RKO (cell line): ENCODE measurements around the gene EMB.
"Not testable (repeated sequence)": the region's sequence is repeated elsewhere in the genome, so short reads cannot be mapped to it uniquely, and the experiment has no call there.

ENCODE experiments used
- DNase-seq: peaks from one replicate; pipeline ENCODE4 v3.0.0-alpha.2; 2016; ENCODE audit warnings: low spot score

EMB gene

DNA sequence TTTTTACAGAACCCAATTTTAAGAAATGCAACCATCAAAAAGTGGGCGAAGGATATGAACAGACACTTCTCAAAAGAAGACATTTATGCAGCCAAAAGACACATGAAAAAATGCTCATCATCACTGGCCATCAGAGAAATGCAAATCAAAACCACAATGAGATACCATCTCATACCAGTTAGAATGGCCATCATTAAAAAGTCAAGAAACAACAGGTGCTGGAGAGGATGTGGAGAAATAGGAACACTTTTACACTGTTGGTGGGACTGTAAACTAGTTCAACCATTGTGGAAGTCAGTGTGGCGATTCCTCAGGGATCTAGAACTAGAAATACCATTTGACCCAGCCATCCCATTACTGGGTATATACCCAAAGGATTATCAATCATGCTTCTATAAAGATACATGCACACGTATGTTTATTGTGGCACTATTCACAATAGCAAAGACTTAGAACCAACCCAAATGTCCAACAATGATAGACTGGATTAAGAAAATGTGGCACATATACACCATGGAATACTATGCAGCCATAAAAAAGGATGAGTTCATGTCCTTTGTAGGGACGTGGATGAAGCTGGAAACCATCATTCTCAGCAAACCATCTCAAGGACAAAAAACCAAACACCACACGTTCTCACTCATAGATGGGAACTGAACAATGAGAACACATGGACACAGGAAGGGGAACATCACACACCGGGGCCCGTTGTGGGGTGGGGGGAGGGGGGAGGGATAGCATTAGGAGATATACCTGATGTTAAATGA, 19.7 kb downstream of the EMB start:
- not testable (repeated sequence) for DNase-seq

GRCh38 chr5:50420343-50420935, 20.6 kb downstream of the EMB start:
- DNase-seq = no peak

DNA sequence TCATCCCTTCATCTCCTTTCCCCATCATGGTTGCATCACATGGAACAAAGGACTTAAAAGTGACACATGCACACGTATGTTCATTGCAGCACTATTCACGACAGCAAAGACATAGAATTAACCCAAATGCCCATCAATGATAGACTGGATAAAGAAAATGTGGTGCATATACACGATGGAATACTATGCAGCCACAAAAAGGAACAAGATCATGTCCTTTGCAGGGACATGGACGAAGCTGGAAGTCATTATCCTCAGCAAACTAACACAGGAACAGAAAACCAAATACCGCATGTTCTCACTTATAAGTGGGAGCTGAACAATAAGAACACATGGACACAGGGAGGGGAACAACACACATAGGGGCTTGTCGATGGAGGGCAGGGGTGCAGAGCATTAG, 21.4 kb downstream of the EMB start:
- DNase-seq = not testable (repeated sequence)

- DNase-seq = not testable (repeated sequence)
Measured at GRCh38 chr5:50416637-50417036, 24.5 kb downstream of the EMB start.

DNA sequence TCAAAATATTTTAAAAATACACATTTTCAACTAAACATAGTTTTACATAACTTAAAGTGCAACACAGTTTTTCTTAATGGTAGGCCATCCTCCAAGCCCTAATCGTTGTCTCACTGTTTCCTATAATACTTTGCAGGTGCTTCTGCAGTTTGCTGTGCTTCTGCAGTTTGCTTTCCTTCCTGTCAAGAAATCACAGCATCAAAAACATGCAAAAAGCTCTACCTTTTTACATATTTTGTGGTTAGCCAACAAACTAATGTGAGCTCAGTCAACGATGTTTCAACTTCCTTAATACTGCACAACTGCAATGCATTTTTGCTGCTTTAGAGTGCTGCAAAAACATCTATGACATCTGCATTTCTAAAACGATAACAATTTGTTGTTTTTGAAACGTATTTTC, 25.2 kb downstream of the EMB start:
- no peak for DNase-seq

DNA sequence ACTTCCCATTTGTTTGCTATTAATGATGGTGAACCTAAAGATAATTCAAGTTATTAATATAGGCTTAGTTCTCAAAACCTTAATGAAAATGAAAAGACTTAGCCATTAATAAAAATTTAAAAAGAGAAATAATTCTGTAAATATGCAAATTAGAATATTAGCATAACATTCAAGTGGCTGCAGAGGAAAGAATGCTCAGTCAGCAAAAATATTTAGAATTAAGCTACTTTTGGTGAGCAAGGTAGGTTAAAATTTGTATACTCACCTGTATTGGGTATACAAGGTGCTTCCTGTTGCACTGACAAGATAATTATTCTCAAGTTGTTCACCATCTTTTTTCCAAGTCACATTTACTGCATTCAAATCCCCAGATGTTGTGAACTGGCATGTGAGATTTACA, 30.2 kb downstream of the EMB start:
- not testable (repeated sequence) for DNase-seq

DNA sequence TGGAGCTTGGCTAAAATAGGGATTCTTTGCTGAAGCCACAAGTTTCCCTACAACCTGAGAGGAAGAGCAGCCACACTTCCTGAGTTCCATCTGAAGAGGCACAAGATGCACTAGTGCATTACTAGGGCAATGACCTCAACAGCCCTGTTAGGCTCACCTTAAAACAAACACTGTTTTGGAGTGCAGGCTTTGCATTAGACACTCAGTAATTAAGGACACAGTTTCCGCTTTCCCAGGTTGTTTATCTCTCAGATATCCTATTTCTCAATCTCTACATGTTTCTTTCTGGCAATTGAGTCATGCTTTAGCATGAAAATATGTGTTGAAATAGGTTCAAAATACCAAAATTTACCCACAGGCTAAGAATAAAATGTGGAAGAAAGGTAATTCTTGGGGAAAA, 34.2 kb downstream of the EMB start:
- DNase-seq = no peak

GRCh38 chr5:50401336-50401735, 39.8 kb downstream of the EMB start:
- DNase-seq = no peak

- DNase-seq = peak; percentile 75
Measured at GRCh38 chr5:50393925-50394609, 47.0 kb downstream of the EMB start.

GRCh38 chr5:50392289-50392688, 48.8 kb downstream of the EMB start:
- not testable (repeated sequence) for DNase-seq

GRCh38 chr5:50384381-50384780, 56.7 kb downstream of the EMB start:
- DNase-seq = not testable (repeated sequence)

DNA sequence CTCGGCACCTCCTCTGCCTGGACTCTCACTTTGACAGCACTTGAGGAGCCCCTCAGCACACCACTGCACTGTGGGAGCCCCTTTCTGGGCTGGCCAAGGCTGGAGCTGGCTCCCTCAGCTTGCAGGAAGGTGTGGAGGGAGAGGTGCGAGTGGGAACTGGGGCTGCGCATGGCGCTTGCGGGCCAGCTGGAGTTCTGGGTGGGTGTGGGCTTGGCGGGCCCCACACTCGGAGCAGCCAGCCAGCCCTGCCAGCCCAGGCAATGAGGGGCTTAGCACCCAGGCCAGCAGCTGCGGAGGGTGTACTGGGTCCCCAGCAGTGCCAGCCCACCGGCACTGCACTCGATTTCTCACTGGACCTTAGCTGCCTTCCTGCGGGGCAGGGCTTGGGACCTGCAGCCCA, 64.4 kb downstream of the EMB start:
- not testable (repeated sequence) for DNase-seq

- not testable (repeated sequence) for DNase-seq
Measured at GRCh38 chr5:50369287-50370033, 71.6 kb downstream of the EMB start.

DNA sequence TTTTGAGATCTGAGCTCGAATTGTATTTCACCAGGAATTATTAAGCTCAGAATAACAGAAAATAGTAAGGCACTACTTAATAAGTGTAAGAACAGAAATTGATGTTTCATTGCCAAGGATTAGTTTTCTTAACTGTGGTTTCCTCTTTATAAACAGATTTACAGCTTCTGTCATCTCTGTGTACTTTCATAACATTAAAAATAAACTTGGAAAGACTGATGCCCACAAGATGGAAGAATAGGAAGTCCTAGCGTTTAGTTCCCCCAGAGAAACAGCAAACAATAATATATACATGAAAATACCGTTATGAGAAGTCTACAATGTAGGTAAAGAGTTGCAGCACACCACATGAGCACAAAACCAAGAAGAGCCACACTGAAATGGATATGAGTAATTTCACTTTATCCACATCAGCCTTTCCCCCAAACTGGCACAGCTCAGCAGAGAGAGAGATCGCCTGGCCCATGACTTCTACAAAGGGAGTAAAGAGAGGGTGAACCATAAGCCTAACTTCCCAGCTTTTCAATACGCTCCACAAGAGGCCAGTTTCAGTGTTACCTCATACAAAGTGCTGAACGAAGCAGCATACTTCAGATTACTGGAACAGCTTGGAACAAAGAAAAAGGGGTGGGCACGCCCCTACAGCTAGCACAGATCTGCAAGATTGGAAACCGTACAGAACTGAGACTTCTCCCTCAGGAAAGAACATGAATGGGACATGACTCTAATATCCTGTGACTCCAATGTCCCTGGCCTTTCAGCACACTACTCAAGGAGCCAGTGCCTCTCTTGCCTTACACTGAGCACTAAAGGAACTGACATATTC, 75.4 kb downstream of the EMB start:
- no peak for DNase-seq

- DNase-seq = not testable (repeated sequence)
Measured at GRCh38 chr5:50364535-50365309, 76.4 kb downstream of the EMB start.

GRCh38 chr5:50359187-50359586, 81.9 kb downstream of the EMB start:
- DNase-seq = no peak

DNA sequence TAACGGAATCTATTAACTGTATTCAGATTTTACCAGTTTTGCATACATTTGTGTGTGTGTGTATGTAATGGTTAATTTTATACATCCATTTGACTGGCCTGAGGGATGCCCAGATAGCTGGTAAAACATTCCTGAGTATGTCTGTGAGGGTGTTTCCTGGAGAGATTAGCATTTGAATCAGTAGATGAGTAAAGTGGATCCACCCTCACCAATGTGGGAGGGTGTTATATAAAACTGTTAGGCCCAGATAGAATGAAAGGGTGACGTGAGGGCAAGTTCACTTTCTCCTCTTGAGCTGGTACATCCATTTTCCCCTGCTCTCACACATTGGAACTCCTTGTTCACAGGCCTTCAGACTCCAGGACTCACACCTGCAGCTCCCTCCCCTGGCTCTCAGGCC, 88.7 kb downstream of the EMB start:
- DNase-seq = no peak
